Keratinocyte (primary cell): Measurements from ENCODE around the gene TWIST2. TPM values are rescaled to one million over a fixed set of nuclear protein-coding genes. Genes with fewer than 3 reads are reported as not detected.

ENCODE experiments used
- DNase-seq: peaks from one replicate; pipeline ENCODE4 v3.0.0-alpha.2; 2011; ENCODE audit warnings: low read depth, missing footprints, low spot score
- FAIRE-seq: peaks from 2 replicates; lab custom pipeline; 2011; peaks lifted over from hg19 to GRCh38; lab: Jason Lieb, UNC
- H2AFZ ChIP-seq: 2 replicates; pipeline ENCODE4 v1.6.0; 2012; ENCODE audit warnings: low read length, control low read depth, inconsistent platforms; ENCODE audit not compliant: control insufficient read depth
- H3K27ac ChIP-seq: 2 replicates; pipeline ENCODE4 v1.5.1; 2011; ENCODE audit warnings: low read length; ENCODE audit not compliant: control insufficient read depth, insufficient read depth
- H3K27me3 ChIP-seq: 3 replicates; pipeline ENCODE4 v1.6.0; 2011; ENCODE audit warnings: low read length; ENCODE audit not compliant: control insufficient read depth, insufficient read depth; ENCODE audit errors: extremely low read depth
- H3K36me3 ChIP-seq, 2 experiments: 2 replicates in 1 of 2; 3 replicates in 1 of 2; pipeline ENCODE4 v1.5.1; 2011; ENCODE audit warnings: low read length in 2 of 2, mild to moderate bottlenecking in 1 of 2; ENCODE audit not compliant: control insufficient read depth in 2 of 2, insufficient read depth in 2 of 2; ENCODE audit errors: extremely low read depth in 1 of 2
- H3K4me1 ChIP-seq: 3 replicates; pipeline ENCODE4 v1.5.1; 2011; ENCODE audit warnings: low read length; ENCODE audit not compliant: control insufficient read depth, insufficient read depth; ENCODE audit errors: extremely low read depth
- H3K4me2 ChIP-seq: 3 replicates; pipeline ENCODE4 v1.6.0; 2011; ENCODE audit warnings: low read depth, low read length; ENCODE audit not compliant: control insufficient read depth, insufficient read depth; ENCODE audit errors: extremely low read depth
- H3K4me3 ChIP-seq, 3 experiments: fragments of 200-600 bp in 1 of 3; sonication (generic) in 1 of 3; 2 replicates in 2 of 3; 3 replicates in 1 of 3; pipeline ENCODE4 v1.5.1; 2011 to 2016; ENCODE audit warnings: low read length in 3 of 3, mild to moderate bottlenecking in 3 of 3, control low read depth in 2 of 3, inconsistent platforms in 1 of 3, low read depth in 1 of 3, mixed read lengths in 1 of 3, mixed run types in 1 of 3, moderate library complexity in 1 of 3; ENCODE audit not compliant: control insufficient read depth in 2 of 3, insufficient read depth in 2 of 3; ENCODE audit errors: extremely low read depth in 1 of 3
- H3K79me2 ChIP-seq: 2 replicates; pipeline ENCODE4 v1.6.0; 2012; ENCODE audit warnings: low read length; ENCODE audit not compliant: control insufficient read depth, insufficient read depth
- H3K9ac ChIP-seq: 3 replicates; pipeline ENCODE4 v1.6.0; 2011; ENCODE audit warnings: low read length; ENCODE audit not compliant: control insufficient read depth, insufficient read depth; ENCODE audit errors: extremely low read depth
- H3K9me1 ChIP-seq: 3 replicates; pipeline ENCODE4 v1.6.0; 2011; ENCODE audit warnings: low read length; ENCODE audit not compliant: control insufficient read depth, insufficient read depth; ENCODE audit errors: extremely low read depth
- H3K9me3 ChIP-seq: 2 replicates; pipeline ENCODE4 v1.5.1; 2012; ENCODE audit warnings: low read depth, low read length; ENCODE audit not compliant: control insufficient read depth
- H4K20me1 ChIP-seq: 3 replicates; pipeline ENCODE4 v1.6.0; 2011; ENCODE audit warnings: low read length; ENCODE audit not compliant: control insufficient read depth, insufficient read depth; ENCODE audit errors: extremely low read depth
- CTCF ChIP-seq, 3 experiments: IDR thresholded peaks in 1 of 3; conservative IDR thresholded peaks in 1 of 3; optimal IDR thresholded peaks in 1 of 3; 2 replicates in 2 of 3; 3 replicates in 1 of 3; pipeline versions ENCODE3 to v1.5.1; 2011; ENCODE audit warnings: low read length in 3 of 3, mild to moderate bottlenecking in 3 of 3, moderate library complexity in 2 of 3, control low read depth in 1 of 3, inconsistent platforms in 1 of 3; ENCODE audit not compliant: insufficient read depth in 2 of 3; ENCODE audit errors: extremely low read depth in 1 of 3
- EZH2 ChIP-seq: IDR thresholded peaks from one replicate; pipeline ENCODE4 v1.6.1; 2012; ENCODE audit warnings: inconsistent platforms, mild to moderate bottlenecking, low read length, moderate library complexity
- dilution Hi-C: fragments of 300-500 bp; cut with MboI; formaldehyde crosslinking; loops from one replicate; pipeline ENCODE4 v1.7.0; 2020; ENCODE audit warnings: low sequenced_read_pairs; ENCODE audit not compliant: extremely low pct_ligation_motif_present
- polyA plus RNA-seq, 5 experiments: library from polyadenylated mRNA; depleted of rRNA in 3 of 5; stranded (reverse) in 3 of 5; stranded (forward) in 1 of 5; unstranded in 1 of 5; fragments of >200 nt; gene quantifications; 1 replicate in 1 of 5; 2 replicates in 3 of 5; 3 replicates in 1 of 5; pipeline versions ENCODE4 v1.2.1 to v1.2.3, GENCODE V29; 2011 to 2012; ENCODE audit warnings: missing spikeins in 2 of 5, low read depth in 1 of 5, low replicate concordance in 1 of 5

Gene TWIST2
- polyA plus RNA-seq, 1 donor (not counting 4 experiments of a cell fraction or from before 2014, with no cell fraction given): 5.5 TPM

GRCh38 chr2:238915196-238915595 lies 67.3 kb downstream of the TWIST2 start:
- TF ChIP-seq EZH2 (no peak), CTCF (optimal IDR thresholded peaks at IDR 0.05 in 1 of 3, IDR thresholded peaks at IDR 0.05 in 1 of 3, conservative IDR thresholded peaks at IDR 0.05 in 1 of 3; ENCODE audit: extremely low read depth in 1 of 3, insufficient read depth in 2 of 3, low read length in 3 of 3) (no peak)
- Histone ChIP-seq H3K9ac (no peak overlapping the region), H3K9me1 (no peaks in the 10 kb centered on the region), H3K4me1 (peaks cover 11% of the 10 kb centered on the region), H4K20me1 (no peaks in the 10 kb centered on the region), H3K9me3 (no peaks in the 10 kb centered on the region), H3K27ac (no peak overlapping the region), H3K27me3 (no peaks in the 10 kb centered on the region), H2AFZ (no peak overlapping the region), H3K4me2 (no peak overlapping the region), H3K79me2 (no peaks in the 10 kb centered on the region), H3K4me3 (no peak overlapping the region), H3K36me3 (no peaks in the 10 kb centered on the region)
- FAIRE-seq (no peak), DNase-seq (no peak)
- dilution Hi-C loops: no loop called here

- H3K27ac ChIP-seq: no peak overlapping the region
- no peak overlapping the region for H3K4me2 ChIP-seq
- no peaks in the 10 kb centered on the region for H3K27me3 ChIP-seq
- dilution Hi-C loops: no loop called here
- no peak for TF ChIP-seq EZH2
- no peak for TF ChIP-seq CTCF (optimal IDR thresholded peaks at IDR 0.05 in 1 of 3, IDR thresholded peaks at IDR 0.05 in 1 of 3, conservative IDR thresholded peaks at IDR 0.05 in 1 of 3; ENCODE audit: extremely low read depth in 1 of 3, insufficient read depth in 2 of 3, low read length in 3 of 3)
- DNase-seq: no peak
- H3K4me1 ChIP-seq: peaks cover 11% of the 10 kb centered on the region
- no peaks in the 10 kb centered on the region for H3K9me3 ChIP-seq
- H3K79me2 ChIP-seq: no peaks in the 10 kb centered on the region
- H3K36me3 ChIP-seq: no peaks in the 10 kb centered on the region
- no peak overlapping the region for H3K4me3 ChIP-seq
- no peaks in the 10 kb centered on the region for H3K9me1 ChIP-seq
- no peak overlapping the region for H3K9ac ChIP-seq
- H2AFZ ChIP-seq: no peak overlapping the region
- no peak for FAIRE-seq
- no peaks in the 10 kb centered on the region for H4K20me1 ChIP-seq
Observed at GRCh38 chr2:238915596-238915995, 67.7 kb downstream of the TWIST2 start.
